HG02970 (cell line): ENCODE data around the gene SLITRK5.

Source experiments
- ATAC-seq: cut with Tn5 transposase; IDR thresholded peaks from one replicate; pipeline ENCODE4 v1.9.1; 2021; ENCODE audit warnings: mild to moderate bottlenecking, moderate library complexity, moderate number of reproducible peaks; ENCODE audit not compliant: unreplicated experiment, low FRiP score

Gene SLITRK5

GRCh38 chr13:87709947-87710346, 38.8 kb downstream of the SLITRK5 start:
- no peak for ATAC-seq

DNA sequence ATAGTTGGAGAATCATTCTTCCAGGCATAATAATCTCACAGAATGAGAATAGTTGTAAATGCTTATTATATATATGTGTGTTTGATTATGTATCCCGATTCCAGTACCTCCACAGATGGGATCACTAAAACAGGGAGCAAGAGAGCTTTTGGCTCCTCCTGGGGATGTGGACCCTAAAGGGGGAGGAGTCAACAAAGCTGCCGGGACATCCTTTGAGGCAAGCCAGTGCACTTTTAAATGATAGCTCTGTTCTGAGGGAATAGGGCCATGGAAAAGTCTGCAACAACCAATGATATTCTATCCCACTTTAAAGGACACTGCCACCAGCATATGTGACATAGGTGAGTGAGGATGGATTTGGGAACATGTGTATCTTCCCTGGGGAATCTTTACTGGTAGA, 40.8 kb downstream of the SLITRK5 start:
- no peak for ATAC-seq
